WTC11 (cell line): ENCODE results near the gene UGT8. TPM values are rescaled to one million over a fixed set of nuclear protein-coding genes. Genes with fewer than 3 reads are reported as not detected.

Experiments used
- ATAC-seq: fragments of 200-7000 bp; cut with Tn5 transposase; 2 replicates; pipeline ENCODE4 v1.10.0; 2021; ENCODE audit warnings: mild to moderate bottlenecking, moderate library complexity
- CTCF ChIA-PET: fragments of 300-600 bp; sonication (Branson Sonifier 250); formaldehyde crosslinking; loops from one replicate; lab custom pipeline; 2021; ENCODE audit warnings: antibody characterized with exemption; lab: Charles Lee
- POLR2A ChIA-PET: fragments of 350-600 bp; sonication (Branson Sonifier 250); formaldehyde crosslinking; loops from one replicate; lab custom pipeline; 2021; ENCODE audit warnings: antibody characterized with exemption; lab: Charles Lee
- DNase-seq: peaks from one replicate; pipeline ENCODE4 v3.0.0; 2021; ENCODE audit warnings: low spot score
- H3K27ac Mint-ChIP-seq: 2 replicates; pipeline ENCODE4 v1.8.0; 2021; ENCODE audit warnings: mixed read lengths
- H3K27me3 Mint-ChIP-seq: 2 replicates; pipeline ENCODE4 v1.8.0; 2021; ENCODE audit warnings: low read depth, mild to moderate bottlenecking, moderate library complexity, mixed read lengths
- H3K36me3 Mint-ChIP-seq: 2 replicates; pipeline ENCODE4 v1.8.0; 2021; ENCODE audit warnings: mixed read lengths
- H3K4me1 Mint-ChIP-seq: 2 replicates; pipeline ENCODE4 v1.8.0; 2022; ENCODE audit warnings: mixed read lengths
- H3K4me3 Mint-ChIP-seq: 2 replicates; pipeline ENCODE4 v1.8.0; 2021; ENCODE audit warnings: mild to moderate bottlenecking, moderate library complexity, mixed read lengths
- H3K9me3 Mint-ChIP-seq: 2 replicates; pipeline ENCODE4 v1.8.0; 2021; ENCODE audit warnings: mixed read lengths
- EMX1 ChIP-seq: fragments of 250-450 bp; sonication (Bioruptor Pico); IDR thresholded peaks from 2 replicates; pipeline ENCODE4 v1.8.0; 2021; ENCODE audit warnings: mild to moderate bottlenecking
- ESRRA ChIP-seq: sonication (generic); formaldehyde crosslinking; IDR thresholded peaks from 2 replicates; pipeline ENCODE4 v1.8.1; 2022; ENCODE audit warnings: mild to moderate bottlenecking, missing genetic modification reagents, borderline replicate concordance
- GRHL2 ChIP-seq: fragments of 250-450 bp; sonication (Bioruptor Pico); IDR thresholded peaks from 2 replicates; pipeline ENCODE4 v1.8.0; 2022; ENCODE audit warnings: mild to moderate bottlenecking, moderate library complexity; ENCODE audit not compliant: insufficient replicate concordance, severe bottlenecking
- GTF2I ChIP-seq: fragments of 250-450 bp; sonication (Bioruptor Pico); conservative IDR thresholded peaks from 2 replicates; pipeline ENCODE4 v1.4.0; 2021; ENCODE audit warnings: mild to moderate bottlenecking
- MXD4 ChIP-seq: fragments of 250-450 bp; sonication (Bioruptor Pico); IDR thresholded peaks from 2 replicates; pipeline ENCODE4 v1.8.0; 2021; ENCODE audit warnings: mild to moderate bottlenecking, moderate library complexity, borderline replicate concordance
- NR3C1 ChIP-seq: sonication (generic); formaldehyde crosslinking; conservative IDR thresholded peaks from 2 replicates; pipeline ENCODE4 v1.8.1; 2023; ENCODE audit warnings: low read depth, mild to moderate bottlenecking, missing genetic modification reagents
- TEAD4 ChIP-seq: sonication (generic); formaldehyde crosslinking; IDR thresholded peaks from 2 replicates; pipeline ENCODE4 v1.8.0; 2022; ENCODE audit warnings: mild to moderate bottlenecking, missing genetic modification reagents
- ZNF138 ChIP-seq: sonication (generic); formaldehyde crosslinking; conservative IDR thresholded peaks from 2 replicates; pipeline ENCODE4 v1.8.1; 2022; ENCODE audit warnings: mild to moderate bottlenecking, moderate library complexity, missing genetic modification reagents
- ZNF416 ChIP-seq: fragments of 250-450 bp; sonication (Bioruptor Pico); IDR thresholded peaks from 2 replicates; pipeline ENCODE4 v1.9.0; 2021; ENCODE audit warnings: mild to moderate bottlenecking, inconsistent platforms
- total RNA-seq: library from RNA; stranded (reverse); gene quantifications from 3 replicates; pipeline ENCODE4 v1.2.3, GENCODE V29; 2021
- TF ChIP-seq, protein P1 (sequence below): sonication (generic); formaldehyde crosslinking; IDR thresholded peaks from 2 replicates; pipeline ENCODE4 v1.8.1; 2022; ENCODE audit warnings: mild to moderate bottlenecking, moderate library complexity, missing genetic modification reagents
- TF ChIP-seq, protein P2 (sequence below): sonication (generic); formaldehyde crosslinking; IDR thresholded peaks from 2 replicates; pipeline ENCODE4 v1.8.0; 2023; ENCODE audit warnings: mild to moderate bottlenecking, missing genetic modification reagents
- TF ChIP-seq, protein P3 (sequence below): fragments of 200-600 bp; IDR thresholded peaks from 2 replicates; pipeline ENCODE4 v1.8.0; 2022; ENCODE audit warnings: antibody characterized with exemption
- TF ChIP-seq, protein P4 (sequence below): sonication (generic); formaldehyde crosslinking; IDR thresholded peaks from 2 replicates; pipeline ENCODE4 v1.8.1; 2023; ENCODE audit warnings: mild to moderate bottlenecking, missing genetic modification reagents, moderate library complexity
- TF ChIP-seq, protein P5 (sequence below): sonication (generic); formaldehyde crosslinking; IDR thresholded peaks from 2 replicates; pipeline ENCODE4 v1.8.1; 2022; ENCODE audit warnings: low read depth, mild to moderate bottlenecking, moderate library complexity, missing genetic modification reagents, borderline replicate concordance
- TF ChIP-seq, protein P6 (sequence below): sonication (generic); formaldehyde crosslinking; IDR thresholded peaks from 2 replicates; pipeline ENCODE4 v1.8.1; 2023; ENCODE audit warnings: mild to moderate bottlenecking, moderate library complexity, missing genetic modification reagents
- TF ChIP-seq, protein P7 (sequence below): sonication (generic); formaldehyde crosslinking; IDR thresholded peaks from 2 replicates; pipeline ENCODE4 v1.8.0; 2022; ENCODE audit warnings: missing genetic modification reagents

UGT8 gene
- total RNA-seq, 1 experiment from 2014 or later: 30.8 TPM

DNA sequence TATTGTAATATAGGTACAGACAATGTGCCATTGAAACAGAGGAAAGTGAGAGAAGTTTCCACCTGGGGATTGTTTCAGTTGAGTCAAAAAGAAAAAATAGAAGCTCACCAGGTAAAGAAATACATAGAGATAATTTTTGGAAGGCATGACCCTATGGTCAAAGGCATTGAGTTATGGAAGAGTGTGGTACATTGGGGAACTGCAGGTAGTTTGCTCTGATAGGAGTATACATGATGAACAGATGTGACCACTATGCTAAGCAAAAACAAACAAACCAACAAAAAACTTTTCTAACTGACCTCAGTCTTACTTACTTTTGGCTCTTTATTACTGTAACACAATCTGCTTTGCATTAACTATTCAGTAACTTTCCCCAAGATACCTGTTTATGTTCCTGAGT lies 85.9 kb downstream of the UGT8 start (continued):
- TF ChIP-seq NR3C1 (no peak), GTF2I (CRISPR knock-in tag) (no peak), GRHL2 (CRISPR knock-in tag) (no peak)
- TF ChIP-seq, protein P1, sequence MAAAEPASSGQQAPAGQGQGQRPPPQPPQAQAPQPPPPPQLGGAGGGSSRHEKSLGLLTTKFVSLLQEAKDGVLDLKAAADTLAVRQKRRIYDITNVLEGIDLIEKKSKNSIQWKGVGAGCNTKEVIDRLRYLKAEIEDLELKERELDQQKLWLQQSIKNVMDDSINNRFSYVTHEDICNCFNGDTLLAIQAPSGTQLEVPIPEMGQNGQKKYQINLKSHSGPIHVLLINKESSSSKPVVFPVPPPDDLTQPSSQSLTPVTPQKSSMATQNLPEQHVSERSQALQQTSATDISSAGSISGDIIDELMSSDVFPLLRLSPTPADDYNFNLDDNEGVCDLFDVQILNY (CRISPR knock-in tag): no peak

DNA sequence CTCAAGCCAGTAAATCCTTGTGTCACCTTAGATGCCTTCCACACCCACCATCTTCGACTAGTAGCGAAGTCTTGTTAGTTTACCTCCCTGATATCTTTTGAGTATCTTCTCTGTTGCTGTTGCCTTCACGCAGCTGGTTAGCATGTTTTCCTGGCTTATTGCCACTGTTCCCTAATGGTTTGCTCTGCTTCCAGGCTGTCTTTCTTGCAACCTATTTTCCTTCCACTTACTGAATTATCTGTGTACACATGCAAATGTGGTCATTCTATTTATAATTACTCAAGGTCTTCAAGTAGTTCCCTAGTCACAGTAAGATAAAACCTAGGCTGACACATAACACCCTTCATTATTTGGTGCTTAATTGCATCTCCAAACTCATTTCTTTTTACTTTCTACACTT lies 89.5 kb downstream of the UGT8 start:
- Mint-ChIP-seq H3K36me3 (no peaks in the 10 kb centered on the region), H3K27ac (no peak overlapping the region; the same call in 1 of the 2 replicates), H3K4me3 (no peak overlapping the region), H3K9me3 (no peaks in the 10 kb centered on the region), H3K27me3 (no peaks in the 10 kb centered on the region), H3K4me1 (peaks cover 14% of the 10 kb centered on the region)
- ChIA-PET POLR2A (no interaction called here), CTCF (interaction anchor here (0.6 kb wide), 1 partner anchor 25 kb away, joined by 3 read pairs; no protein-coding TSS in a partner anchor)
- TF ChIP-seq, protein P2, sequence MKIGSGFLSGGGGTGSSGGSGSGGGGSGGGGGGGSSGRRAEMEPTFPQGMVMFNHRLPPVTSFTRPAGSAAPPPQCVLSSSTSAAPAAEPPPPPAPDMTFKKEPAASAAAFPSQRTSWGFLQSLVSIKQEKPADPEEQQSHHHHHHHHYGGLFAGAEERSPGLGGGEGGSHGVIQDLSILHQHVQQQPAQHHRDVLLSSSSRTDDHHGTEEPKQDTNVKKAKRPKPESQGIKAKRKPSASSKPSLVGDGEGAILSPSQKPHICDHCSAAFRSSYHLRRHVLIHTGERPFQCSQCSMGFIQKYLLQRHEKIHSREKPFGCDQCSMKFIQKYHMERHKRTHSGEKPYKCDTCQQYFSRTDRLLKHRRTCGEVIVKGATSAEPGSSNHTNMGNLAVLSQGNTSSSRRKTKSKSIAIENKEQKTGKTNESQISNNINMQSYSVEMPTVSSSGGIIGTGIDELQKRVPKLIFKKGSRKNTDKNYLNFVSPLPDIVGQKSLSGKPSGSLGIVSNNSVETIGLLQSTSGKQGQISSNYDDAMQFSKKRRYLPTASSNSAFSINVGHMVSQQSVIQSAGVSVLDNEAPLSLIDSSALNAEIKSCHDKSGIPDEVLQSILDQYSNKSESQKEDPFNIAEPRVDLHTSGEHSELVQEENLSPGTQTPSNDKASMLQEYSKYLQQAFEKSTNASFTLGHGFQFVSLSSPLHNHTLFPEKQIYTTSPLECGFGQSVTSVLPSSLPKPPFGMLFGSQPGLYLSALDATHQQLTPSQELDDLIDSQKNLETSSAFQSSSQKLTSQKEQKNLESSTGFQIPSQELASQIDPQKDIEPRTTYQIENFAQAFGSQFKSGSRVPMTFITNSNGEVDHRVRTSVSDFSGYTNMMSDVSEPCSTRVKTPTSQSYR (CRISPR knock-in tag): no peak
- TF ChIP-seq EMX1 (CRISPR knock-in tag): no peak
- DNase-seq (no peak), ATAC-seq (no peak)

DNA sequence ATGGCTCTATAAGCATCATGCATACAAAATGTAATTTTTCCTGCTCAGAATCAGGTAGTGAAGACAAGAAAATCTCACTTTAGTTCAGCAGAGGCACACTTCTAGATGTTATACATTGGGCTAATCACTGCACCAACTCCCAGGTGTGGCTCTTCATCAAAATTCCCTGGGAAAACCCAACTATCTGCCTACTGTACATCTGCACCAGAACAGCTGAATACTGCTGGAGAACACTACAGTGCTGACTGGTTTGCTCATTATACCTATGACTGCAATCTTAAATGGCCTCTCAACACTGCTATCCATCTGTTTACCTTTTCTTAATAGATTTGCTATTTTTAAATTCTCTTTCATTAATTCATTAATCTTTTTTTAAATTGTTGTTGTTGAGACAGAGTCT lies 92.0 kb downstream of the UGT8 start:
- ChIA-PET POLR2A (no interaction called here), CTCF (no interaction called here)
- Mint-ChIP-seq H3K36me3 (no peaks in the 10 kb centered on the region), H3K9me3 (no peaks in the 10 kb centered on the region), H3K27ac (no peak overlapping the region), H3K27me3 (no peaks in the 10 kb centered on the region), H3K4me1 (peaks cover 14% of the 10 kb centered on the region), H3K4me3 (no peak overlapping the region)
- ATAC-seq: no peak
- DNase-seq: no peak
- TF ChIP-seq, protein P3, sequence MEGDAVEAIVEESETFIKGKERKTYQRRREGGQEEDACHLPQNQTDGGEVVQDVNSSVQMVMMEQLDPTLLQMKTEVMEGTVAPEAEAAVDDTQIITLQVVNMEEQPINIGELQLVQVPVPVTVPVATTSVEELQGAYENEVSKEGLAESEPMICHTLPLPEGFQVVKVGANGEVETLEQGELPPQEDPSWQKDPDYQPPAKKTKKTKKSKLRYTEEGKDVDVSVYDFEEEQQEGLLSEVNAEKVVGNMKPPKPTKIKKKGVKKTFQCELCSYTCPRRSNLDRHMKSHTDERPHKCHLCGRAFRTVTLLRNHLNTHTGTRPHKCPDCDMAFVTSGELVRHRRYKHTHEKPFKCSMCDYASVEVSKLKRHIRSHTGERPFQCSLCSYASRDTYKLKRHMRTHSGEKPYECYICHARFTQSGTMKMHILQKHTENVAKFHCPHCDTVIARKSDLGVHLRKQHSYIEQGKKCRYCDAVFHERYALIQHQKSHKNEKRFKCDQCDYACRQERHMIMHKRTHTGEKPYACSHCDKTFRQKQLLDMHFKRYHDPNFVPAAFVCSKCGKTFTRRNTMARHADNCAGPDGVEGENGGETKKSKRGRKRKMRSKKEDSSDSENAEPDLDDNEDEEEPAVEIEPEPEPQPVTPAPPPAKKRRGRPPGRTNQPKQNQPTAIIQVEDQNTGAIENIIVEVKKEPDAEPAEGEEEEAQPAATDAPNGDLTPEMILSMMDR: no peak
- TF ChIP-seq, protein P4, sequence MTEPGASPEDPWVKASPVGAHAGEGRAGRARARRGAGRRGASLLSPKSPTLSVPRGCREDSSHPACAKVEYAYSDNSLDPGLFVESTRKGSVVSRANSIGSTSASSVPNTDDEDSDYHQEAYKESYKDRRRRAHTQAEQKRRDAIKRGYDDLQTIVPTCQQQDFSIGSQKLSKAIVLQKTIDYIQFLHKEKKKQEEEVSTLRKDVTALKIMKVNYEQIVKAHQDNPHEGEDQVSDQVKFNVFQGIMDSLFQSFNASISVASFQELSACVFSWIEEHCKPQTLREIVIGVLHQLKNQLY (CRISPR knock-in tag): no peak
- TF ChIP-seq ZNF138 (no peak), TEAD4 (CRISPR knock-in tag) (no peak), ZNF416 (no peak), MXD4 (CRISPR knock-in tag) (no peak), ESRRA (no peak)
- TF ChIP-seq, protein P5, sequence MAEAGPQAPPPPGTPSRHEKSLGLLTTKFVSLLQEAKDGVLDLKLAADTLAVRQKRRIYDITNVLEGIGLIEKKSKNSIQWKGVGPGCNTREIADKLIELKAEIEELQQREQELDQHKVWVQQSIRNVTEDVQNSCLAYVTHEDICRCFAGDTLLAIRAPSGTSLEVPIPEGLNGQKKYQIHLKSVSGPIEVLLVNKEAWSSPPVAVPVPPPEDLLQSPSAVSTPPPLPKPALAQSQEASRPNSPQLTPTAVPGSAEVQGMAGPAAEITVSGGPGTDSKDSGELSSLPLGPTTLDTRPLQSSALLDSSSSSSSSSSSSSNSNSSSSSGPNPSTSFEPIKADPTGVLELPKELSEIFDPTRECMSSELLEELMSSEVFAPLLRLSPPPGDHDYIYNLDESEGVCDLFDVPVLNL: no peak
- TF ChIP-seq, protein P6, sequence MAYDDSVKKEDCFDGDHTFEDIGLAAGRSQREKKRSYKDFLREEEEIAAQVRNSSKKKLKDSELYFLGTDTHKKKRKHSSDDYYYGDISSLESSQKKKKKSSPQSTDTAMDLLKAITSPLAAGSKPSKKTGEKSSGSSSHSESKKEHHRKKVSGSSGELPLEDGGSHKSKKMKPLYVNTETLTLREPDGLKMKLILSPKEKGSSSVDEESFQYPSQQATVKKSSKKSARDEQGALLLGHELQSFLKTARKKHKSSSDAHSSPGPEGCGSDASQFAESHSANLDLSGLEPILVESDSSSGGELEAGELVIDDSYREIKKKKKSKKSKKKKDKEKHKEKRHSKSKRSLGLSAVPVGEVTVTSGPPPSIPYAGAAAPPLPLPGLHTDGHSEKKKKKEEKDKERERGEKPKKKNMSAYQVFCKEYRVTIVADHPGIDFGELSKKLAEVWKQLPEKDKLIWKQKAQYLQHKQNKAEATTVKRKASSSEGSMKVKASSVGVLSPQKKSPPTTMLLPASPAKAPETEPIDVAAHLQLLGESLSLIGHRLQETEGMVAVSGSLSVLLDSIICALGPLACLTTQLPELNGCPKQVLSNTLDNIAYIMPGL (CRISPR knock-in tag): no peak
- TF ChIP-seq, protein P7, sequence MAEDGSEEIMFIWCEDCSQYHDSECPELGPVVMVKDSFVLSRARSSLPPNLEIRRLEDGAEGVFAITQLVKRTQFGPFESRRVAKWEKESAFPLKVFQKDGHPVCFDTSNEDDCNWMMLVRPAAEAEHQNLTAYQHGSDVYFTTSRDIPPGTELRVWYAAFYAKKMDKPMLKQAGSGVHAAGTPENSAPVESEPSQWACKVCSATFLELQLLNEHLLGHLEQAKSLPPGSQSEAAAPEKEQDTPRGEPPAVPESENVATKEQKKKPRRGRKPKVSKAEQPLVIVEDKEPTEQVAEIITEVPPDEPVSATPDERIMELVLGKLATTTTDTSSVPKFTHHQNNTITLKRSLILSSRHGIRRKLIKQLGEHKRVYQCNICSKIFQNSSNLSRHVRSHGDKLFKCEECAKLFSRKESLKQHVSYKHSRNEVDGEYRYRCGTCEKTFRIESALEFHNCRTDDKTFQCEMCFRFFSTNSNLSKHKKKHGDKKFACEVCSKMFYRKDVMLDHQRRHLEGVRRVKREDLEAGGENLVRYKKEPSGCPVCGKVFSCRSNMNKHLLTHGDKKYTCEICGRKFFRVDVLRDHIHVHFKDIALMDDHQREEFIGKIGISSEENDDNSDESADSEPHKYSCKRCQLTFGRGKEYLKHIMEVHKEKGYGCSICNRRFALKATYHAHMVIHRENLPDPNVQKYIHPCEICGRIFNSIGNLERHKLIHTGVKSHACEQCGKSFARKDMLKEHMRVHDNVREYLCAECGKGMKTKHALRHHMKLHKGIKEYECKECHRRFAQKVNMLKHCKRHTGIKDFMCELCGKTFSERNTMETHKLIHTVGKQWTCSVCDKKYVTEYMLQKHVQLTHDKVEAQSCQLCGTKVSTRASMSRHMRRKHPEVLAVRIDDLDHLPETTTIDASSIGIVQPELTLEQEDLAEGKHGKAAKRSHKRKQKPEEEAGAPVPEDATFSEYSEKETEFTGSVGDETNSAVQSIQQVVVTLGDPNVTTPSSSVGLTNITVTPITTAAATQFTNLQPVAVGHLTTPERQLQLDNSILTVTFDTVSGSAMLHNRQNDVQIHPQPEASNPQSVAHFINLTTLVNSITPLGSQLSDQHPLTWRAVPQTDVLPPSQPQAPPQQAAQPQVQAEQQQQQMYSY (CRISPR knock-in tag): no peak
